Hematopoietic multipotent progenitor cell treated with erythropoietin and hydrocortisone succinate and interleukin-3 and kit ligand, for 8 days (in vitro differentiated cells): ENCODE results near the gene DNAAF9.

Experiments
- DNase-seq: peaks from one replicate; pipeline ENCODE4 v3.0.0-alpha.2; 2015

The DNAAF9 gene

DNA sequence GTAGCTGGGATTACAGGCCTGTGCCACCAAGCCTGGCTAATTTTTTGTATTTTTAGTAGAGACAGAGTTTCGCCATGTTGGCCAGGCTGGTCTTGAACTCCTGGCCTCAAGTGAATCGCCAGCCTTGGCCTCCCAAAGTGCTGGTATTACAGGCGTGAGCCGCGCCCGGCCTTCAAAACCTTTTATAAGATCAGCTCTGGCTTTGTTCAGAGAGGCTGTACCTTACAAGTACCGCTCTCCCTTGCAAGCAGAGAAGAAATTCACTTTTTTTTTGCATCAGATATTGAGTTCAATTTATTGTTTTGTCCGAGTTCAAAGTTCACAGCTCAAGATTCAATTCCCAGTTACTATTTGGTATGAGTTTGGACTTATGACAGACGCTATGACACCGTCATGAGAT is 1.9 kb upstream of the DNAAF9 start:
- no peak for DNase-seq

DNA sequence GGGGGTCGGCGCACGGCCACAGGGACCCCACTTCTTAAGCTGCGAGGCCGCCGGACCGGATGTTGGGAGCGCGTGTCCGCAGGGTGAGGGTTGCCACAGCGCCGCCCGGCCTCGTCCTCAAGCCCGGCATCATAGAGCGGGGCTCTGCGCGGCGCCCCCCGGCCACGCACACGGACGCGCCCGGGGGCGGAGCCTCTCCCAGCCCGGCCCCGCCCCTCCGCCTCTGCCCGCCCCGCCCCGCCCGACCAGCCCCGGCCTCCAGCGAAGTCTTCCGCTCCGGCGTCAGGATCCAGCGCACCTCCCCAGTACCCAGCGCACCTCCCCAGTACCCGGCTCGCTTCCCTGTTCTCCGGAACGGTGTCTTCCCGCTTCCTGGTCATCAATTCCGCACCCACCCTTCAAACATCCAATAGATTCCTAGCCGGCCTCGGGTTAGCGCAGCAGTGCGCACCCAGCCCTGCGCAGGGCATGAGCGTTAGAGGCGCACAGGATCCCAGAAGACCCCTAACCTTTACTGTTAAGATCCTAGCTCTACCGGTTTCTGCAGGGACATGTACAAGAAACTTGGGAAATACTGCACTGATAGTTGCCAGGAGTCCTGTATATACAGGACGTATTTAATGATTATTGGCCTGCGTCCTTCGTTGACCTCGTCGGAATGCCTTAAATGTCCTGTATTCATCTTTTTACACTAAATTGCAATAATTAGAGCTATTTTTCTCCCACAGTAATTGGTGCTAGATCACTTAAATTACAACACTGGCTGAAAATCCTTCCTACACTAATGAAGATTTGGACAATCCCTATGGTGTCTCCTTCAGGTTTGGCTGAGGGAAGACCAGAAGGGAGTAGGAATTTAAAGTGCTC is 535 bp upstream of the DNAAF9 start:
- DNase-seq, result peak; percentile 72

DNA sequence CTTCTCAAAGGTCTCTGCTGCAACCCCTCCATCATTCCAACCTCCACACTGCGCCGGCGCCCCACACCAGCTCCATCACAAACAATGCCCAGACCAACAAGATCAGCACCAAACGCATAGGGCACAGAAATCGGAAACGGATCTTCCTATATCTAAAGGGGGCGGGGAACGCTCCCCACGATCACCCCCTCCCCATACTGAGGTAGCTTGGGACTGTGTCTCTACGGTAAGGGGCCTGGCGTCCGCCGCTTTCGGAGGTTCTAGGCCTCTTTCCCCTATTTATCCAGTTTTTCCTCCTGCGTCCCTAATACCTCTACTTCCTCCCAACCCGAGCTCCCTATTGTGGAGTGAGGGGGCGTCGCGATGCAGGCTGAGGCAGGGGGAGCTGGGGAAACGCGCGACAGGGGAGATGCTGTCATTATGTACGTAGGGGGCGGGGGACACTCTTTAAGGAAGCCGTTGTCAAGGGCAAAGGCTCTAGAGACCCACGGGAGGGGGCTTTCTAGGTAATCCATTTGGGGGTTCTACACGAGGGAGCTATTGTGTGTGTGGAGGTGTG is 909 bp downstream of the DNAAF9 start:
- DNase-seq, result no peak

DNA sequence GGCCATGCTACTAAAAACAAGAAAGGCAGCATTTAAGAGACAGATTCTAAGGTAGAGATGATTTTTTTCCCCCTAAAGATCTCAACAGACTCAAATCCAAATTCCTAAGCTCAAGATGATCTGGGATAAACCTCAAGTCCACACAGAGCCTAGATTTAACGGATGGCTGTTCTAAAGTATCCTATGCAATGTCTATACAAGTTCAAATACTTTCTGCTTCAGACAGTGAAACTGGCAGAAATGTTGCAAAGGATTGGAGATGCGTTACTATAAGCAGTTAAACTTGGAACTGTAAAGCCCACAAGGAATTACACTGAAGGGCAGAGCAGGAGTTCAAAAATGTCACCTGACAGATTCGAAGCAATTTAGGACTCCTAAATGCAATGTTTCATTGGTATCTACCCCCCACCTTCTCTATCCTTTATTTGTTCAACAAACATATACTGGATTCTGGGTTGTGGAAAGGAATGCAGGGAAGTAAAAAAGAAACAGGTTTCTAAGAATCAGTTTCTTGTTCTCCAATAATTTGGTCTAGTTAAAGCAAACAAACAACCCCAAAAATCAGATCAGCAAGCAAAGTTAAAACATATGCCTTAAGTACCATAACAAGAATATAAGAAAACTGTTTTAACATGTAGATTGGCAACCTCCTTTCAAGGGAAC is 1.6 kb downstream of the DNAAF9 start:
- DNase-seq, result no peak

DNA sequence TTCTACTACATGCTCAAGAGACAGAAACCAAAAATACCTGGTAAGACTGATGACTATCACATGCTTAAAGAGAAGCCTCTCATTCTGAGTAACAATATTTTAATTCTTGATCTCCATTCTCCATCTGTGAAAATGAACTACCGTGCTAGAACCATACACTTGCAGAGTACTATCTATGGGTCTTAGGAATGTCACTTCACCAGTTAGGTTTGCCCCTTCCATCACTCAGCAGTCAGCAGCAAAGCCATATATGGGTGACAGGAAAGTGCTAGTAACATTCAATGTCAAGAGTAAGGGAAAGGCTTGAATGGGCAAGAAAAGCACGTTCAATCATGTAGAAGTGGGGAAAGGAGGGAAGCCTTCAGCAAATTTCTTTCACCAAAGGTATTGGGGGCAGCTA is 2.3 kb downstream of the DNAAF9 start:
- no peak for DNase-seq

DNA sequence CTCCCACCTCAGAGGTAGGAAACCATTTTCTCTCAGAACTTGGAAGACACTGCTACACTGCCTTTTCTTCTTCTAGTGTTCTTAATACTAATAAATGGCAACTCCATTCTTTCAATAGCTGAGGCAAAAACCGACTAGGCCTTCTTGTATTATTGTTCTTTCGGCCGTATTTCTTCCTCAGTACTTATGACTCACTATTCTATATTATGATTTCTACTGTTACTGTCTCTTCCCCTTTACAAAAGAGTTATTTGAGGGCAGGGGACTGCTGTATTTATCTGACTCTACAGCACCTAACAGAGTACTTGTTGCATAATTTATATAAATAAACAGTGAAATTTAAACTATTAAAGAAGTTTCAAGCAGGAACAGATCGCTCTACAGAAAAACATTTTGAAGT is 3.1 kb downstream of the DNAAF9 start:
- no peak for DNase-seq

DNA sequence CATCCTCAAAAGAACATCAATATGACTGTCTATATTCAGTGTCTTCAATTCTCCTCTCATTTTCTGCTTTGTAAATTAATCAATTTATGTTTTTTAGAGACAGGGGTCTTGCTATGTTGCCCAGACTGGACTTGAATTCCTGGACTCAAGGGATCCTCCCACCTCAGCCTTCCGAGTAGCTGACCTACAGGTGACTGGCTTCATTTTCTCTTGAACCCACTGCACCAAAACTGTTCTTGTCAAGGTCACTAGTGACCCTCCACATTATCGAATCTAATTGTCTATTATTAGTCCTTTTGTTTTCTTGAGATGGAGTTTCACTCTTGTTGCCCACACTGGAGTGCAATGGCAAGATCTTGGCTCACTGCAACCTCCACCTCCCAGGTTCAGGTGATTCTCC is 3.7 kb downstream of the DNAAF9 start:
- DNase-seq, result no peak

DNA sequence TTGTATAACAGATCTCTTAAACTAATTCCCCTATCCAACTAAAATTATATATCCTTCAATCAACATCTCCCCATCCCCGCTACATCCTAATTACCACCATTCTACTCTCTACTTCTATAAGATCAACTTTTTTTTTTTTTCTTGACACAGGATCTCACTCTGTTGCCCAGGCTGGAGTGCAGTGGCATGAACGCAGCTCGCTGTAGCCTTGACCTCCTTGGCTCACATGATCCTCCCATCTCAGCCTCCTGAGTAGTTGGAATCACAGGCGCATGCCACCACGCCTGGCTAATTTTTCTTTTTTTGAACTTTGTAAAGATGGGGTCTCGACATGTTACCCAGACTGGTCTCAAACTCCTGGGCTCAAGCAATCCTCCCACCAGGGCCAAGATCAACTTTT is 5.0 kb downstream of the DNAAF9 start:
- no peak for DNase-seq

DNA sequence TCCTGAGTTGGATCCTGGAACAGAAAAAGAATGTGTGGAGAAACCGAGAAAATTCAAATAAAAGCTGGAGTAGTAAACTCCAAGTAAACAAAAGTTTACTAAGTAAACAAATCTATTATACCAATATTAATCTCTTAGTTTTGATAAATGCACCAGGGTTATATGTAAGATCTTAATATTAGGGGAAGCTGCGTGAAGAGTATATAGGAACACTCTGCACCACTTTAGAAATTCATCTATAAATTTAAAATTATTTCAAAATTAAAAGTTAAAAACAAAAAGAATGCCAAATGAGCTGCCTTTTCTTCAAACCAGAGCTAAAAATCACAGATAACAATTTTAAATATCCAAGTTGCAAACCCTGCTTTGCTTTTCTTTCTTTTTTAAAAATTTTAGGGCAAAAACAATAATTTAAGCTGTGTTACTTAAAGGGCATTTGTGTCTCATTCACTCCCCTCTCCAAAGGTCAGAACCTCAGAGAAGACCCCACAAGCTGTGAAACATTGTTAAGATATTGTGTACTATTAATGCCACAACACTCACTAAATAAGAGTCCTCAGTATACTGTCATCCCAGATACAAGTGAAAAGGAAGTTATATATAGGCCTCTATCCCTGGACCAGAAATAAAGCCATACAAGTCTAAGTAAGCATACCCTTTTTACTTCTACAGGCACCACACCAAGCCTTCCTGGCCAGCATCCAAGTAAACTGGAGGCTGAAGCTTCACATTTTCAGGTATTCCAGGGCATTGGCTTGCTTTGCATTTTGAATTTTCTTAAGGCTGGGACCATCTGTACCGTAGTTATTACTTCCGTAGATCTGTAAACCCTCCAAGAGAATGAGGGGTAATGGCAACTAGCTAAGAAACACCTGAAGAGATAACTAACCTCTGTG is 7.0 kb downstream of the DNAAF9 start:
- no peak for DNase-seq

DNA sequence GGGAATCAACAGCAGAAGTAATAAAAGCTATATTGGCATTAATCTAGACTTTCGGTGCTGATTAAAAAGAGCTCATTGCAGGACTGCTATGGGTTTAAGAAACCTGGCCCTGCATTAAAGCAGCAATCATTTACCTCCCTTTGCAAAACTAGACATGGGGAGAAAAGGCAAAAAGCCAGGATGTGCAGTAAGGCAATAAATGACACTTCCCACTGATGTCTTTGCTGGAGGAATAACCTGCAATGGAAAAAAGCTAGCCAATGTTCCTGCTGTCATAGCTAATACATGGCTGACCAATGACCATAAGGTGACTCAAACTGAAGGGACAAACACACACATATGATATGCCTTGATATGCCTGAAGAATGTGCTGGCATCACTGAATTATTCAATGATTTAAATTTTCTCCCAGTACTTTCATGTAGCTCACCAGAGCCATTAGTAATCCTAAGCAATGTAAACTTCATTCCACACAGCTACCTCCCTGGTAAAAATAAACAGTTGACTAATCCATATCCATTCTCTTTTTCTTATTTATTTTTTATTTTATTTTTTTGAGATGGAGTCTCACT is 8.7 kb downstream of the DNAAF9 start:
- no peak for DNase-seq

DNA sequence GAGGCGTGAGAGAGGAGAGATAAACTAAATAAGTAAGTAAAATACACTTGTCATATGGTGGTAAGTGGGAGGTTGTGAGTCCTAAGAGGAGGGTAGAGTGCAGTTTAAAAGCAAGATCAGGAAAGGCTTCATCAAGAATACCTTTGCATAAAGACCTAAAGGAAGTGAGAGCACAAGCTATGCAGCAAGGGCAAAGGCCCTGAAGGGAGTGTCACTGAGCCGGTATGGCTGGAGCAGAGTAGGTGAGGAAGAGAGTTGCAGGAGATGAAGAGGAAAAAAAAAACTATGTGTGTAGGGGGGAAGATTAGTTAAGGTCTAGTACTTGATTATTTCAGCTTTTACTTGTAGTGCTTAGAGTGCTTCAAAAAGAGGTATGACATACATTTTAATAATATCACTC is 11.0 kb downstream of the DNAAF9 start:
- no peak for DNase-seq

DNA sequence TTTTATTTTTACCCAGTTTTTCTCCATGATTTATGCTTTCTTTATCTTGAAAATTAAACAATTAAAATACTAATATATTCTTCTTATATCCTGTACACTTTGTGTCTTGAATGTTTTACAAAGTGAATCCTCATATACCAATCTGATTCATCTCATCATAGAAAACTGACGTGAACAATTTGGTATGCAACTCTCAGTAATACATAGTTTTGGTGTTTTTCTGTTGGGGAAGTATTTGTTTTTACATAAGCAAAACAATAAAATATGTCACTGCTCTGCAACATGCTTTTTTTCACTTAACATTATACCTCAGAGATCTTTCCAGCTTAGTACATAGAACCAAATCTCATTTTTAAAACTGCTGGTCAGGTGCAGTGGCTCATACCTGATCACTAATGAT is 14.7 kb downstream of the DNAAF9 start:
- DNase-seq, result no peak

DNA sequence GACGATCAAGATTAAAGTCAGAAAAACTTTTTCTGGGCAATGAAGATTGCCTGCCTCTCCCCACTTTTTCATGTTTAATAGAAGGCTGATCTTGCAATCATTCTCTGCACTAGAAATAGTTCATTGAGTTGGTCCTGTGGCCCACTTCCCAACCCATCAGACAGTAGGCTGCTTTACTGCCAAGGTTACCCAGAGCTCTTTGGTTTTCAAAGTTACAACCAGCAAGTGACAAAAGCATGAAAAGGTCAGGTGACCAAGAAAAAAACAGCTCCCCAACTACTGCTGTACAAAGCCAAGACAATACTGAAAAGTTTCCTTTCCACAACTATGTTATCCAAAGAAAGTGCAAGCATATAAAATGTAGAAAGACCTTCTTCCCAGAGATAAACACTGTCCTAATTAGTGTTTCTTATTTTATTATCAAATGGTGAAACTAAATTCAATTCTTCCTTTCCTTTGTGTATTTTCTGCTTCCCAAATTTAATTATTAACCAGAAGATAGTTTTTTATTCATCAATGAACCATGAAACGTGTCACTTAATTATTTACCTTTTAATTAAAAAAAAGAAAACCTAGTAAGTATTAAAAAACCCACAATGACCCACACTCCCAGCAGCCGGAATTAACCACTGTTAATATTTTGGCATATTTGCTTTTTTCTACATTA is 16.6 kb downstream of the DNAAF9 start:
- no peak for DNase-seq

DNA sequence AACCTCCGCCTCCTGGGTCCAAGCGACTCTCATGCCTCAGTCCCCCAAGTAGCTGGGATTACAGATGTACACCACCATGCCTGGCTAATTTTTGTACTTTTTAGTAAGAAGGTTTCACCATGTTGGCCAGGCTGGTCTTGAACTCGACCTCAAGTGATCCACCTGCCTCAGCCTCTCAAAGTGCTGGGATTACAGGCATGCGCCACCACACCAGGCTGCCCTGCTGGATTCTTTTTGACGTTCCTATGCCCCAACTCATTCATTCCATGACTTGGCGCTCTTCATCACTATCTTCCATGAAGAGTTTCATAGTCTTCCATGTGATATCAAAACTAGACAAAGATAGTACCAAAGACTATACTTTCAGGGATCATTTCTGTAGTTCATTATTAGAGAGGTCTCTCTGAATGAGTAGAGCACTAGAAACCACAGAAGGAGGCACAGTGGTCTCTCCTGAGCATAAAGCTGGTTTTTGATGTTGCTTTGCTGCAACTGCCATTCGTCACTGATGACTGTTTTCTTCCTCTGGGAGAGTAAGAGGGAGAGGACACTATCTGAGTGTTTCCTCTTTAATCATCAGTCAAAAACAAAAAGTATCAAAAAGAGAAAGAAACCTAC is 23.5 kb downstream of the DNAAF9 start:
- DNase-seq, result no peak

DNA sequence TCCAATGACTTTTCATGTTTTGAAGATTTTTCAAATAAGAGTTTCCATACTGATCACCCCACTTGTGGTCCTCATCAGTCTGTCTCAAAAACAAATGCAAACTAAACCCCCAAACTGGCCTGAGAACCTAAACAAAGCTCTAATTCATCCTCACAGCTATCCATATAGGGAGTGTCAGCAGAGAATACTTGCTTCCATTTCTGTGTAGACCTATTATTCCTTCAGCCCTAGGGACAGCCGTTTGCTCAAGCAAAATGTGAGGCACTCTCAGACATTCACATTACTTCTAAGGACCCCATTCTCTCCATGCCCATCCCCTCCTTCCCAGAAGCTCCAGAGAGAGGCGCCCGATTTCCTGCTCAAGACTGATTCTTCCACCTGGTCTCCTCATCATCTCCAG is 24.6 kb downstream of the DNAAF9 start:
- no peak for DNase-seq

DNA sequence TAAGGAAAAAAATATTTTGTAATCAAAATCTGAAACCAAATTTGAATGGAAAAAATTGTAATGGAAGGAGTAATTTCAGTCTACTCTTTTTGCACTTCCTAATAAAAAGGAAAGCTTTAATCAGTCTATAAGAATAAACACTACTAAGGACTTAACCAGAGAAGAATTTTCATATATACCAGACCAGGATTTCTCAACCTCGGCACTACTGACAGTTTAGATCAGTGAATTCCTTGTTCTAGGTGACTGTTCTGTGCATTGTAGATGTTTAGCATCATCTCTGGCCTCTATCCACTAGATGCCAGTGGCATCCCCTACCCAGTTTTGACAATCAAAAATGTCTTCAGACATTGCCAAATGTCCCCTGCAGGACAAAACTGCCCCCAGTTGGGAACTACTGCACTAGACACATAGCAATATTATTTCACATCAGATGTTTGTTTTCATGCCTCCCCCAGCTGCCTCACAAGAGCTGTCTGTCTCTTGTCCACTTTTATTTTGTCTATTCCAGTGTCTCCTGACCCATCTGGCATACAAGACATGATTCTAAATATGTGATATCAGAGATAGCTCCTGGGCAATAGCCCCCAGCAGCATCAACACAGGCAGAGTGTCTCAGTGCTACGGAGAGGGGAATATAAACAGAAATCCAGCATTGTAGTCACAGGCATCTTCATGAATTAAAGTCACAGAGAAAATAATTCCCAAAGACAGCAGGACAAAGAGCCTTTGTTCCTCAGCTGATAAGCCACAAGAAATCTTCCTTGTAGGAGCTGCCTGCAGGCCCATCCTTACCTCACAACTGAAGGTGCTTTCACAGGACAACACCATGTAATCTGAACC is 27.0 kb downstream of the DNAAF9 start:
- no peak for DNase-seq

DNA sequence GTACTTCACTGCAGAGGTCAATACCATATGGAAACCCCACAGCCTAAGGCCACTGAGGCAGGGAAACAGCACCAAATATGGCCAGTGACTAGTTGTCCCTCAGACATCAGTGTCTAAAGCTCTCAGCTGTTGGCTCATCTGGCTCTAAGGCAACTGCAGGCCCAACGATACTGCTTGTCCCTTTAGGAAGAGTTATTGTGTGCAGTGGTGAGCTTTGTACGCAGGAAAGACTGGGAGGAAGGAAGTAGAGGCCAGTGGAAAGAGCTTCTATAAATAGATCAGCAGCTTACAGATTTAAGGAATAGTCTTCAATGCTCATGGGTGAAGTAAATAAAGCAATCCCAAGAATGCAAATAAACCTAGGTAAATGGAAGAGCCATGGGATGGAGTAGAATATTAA is 29.3 kb downstream of the DNAAF9 start:
- DNase-seq, result no peak

DNA sequence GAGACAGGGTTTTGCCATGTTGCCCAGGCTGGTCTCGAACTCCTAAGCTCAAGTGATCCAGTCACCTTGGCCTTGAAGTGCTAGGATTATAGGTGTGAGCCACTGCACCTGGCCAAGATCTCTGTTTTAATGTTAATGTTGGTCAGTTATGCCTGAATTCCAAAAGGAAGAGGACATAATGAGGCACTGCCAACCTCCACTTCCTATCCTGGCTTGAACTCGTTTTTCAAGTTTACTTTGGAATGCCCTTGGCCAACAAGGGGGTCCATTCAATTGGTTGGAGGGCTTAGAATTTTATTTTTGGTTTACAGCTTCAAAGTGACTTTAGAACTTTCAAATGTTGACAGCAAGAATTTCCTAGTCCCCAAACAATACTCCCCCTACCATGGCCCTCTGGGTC is 29.8 kb downstream of the DNAAF9 start:
- DNase-seq, result no peak

DNA sequence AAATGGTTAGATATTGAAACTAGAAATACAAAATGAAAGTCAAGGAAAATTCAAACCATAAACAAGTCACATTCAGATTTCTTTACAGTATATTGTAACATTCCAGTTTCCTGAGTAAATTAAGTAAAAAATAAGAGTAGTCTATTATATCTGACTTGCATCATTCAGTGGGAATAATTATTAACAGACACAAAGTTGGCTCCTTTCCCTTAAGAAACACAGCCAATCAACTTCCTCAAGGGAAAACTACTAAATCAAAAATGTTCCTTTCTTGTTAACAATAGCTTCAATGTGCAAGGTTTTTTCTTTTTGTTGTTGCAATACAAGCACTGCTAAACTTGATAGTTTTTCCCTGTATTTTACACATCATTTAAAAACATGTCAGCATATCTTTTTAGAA is 33.2 kb downstream of the DNAAF9 start:
- DNase-seq, result no peak

DNA sequence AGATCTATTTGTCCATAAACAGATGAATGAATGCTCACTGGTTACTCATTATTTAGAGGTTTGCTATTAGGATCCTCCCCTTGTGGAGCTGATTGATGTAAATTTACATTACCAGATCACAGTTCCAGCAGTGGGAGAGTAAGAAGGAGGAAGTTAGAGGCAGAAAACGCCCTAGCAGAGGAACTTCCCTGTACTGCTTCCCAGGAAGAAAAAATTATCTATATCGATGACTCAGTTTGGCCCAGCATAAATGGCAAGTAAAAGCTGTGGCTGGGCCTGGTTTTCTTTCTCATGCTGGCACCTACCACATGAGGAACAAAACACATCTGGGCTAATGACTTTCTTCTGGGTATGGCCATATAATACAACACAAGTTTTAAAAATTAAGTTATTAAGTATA is 35.7 kb downstream of the DNAAF9 start:
- DNase-seq, result no peak

DNA sequence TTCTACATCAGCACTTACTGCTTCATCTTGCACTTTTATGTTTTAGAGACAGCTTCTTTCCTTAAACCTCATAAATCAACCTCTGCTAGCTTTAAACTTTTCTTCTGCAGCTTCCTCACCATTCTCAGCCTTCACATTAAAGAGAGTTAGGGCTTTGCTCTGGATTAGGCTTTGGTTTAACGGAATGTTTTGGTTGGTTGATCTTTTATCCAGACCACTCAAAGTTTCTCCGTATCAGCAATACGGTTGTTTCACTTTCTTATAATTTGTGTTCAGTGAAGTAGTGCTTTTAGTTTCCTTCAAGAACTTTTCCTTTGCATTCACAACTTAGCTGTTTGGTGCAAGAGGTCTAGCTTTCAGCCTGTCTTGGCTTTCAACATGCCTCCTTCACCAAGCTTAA is 40.4 kb downstream of the DNAAF9 start:
- DNase-seq, result no peak
